Smooth muscle cell of the pulmonary artery (primary cell): ENCODE results near the gene SCAPER. TPM values are rescaled to one million over a fixed set of nuclear protein-coding genes. Genes with fewer than 3 reads are reported as not detected.

Experiments
- total RNA-seq: library from RNA; depleted of rRNA; stranded (reverse); fragments of >200 nt; gene quantifications from 2 replicates; pipeline ENCODE4 v1.2.3, GENCODE V29; 2014

Gene SCAPER, protein sequence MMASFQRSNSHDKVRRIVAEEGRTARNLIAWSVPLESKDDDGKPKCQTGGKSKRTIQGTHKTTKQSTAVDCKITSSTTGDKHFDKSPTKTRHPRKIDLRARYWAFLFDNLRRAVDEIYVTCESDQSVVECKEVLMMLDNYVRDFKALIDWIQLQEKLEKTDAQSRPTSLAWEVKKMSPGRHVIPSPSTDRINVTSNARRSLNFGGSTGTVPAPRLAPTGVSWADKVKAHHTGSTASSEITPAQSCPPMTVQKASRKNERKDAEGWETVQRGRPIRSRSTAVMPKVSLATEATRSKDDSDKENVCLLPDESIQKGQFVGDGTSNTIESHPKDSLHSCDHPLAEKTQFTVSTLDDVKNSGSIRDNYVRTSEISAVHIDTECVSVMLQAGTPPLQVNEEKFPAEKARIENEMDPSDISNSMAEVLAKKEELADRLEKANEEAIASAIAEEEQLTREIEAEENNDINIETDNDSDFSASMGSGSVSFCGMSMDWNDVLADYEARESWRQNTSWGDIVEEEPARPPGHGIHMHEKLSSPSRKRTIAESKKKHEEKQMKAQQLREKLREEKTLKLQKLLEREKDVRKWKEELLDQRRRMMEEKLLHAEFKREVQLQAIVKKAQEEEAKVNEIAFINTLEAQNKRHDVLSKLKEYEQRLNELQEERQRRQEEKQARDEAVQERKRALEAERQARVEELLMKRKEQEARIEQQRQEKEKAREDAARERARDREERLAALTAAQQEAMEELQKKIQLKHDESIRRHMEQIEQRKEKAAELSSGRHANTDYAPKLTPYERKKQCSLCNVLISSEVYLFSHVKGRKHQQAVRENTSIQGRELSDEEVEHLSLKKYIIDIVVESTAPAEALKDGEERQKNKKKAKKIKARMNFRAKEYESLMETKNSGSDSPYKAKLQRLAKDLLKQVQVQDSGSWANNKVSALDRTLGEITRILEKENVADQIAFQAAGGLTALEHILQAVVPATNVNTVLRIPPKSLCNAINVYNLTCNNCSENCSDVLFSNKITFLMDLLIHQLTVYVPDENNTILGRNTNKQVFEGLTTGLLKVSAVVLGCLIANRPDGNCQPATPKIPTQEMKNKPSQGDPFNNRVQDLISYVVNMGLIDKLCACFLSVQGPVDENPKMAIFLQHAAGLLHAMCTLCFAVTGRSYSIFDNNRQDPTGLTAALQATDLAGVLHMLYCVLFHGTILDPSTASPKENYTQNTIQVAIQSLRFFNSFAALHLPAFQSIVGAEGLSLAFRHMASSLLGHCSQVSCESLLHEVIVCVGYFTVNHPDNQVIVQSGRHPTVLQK (N-terminal part only)
- total RNA-seq: 8.0 and 10.6 TPM in 2 replicates

DNA sequence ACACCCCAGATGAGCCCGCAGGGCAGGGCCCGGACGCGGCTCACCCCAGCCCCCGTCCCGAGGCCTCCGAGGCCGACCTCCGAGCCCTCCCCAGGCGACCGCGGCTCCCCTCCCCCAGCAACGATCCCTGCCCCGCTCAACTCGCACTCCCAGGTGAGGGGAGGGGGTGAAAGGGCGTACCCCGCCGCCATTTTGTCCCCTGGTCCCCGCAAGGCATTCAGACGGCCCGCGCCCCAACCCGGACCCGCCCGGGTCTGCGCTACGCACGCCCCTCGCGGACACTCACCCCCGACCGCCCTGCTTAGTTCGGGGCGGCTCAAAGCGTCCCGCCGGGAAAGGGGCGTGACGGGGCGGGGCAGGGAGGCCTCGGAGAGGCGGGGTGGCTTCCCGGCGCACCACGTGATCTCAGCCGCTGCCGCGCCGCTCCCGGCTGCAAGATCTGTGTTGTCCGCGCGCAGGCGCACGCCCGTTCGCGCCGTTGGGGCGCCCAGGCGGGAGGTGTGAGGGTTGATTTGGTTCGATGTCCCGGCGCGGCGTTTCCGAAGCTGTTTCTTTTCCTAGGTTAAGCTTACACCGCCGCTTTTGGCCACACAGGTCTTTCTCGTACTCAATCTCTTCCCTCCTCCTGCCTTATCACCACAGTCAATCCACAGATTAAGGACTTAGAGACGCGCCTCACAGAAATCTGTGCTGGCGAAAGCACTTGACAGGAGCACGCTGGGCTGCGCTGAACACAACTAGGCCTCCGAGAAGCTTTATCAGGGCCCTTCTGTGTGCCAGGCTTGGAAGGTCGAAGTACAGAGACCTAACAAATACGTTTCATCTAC is at the start of gene SCAPER:
SCAPER (minus strand) TSS at position 328 of the 827 bp plus-strand sequence. CDS start 21,523 bp downstream, outside the sequence.

DNA sequence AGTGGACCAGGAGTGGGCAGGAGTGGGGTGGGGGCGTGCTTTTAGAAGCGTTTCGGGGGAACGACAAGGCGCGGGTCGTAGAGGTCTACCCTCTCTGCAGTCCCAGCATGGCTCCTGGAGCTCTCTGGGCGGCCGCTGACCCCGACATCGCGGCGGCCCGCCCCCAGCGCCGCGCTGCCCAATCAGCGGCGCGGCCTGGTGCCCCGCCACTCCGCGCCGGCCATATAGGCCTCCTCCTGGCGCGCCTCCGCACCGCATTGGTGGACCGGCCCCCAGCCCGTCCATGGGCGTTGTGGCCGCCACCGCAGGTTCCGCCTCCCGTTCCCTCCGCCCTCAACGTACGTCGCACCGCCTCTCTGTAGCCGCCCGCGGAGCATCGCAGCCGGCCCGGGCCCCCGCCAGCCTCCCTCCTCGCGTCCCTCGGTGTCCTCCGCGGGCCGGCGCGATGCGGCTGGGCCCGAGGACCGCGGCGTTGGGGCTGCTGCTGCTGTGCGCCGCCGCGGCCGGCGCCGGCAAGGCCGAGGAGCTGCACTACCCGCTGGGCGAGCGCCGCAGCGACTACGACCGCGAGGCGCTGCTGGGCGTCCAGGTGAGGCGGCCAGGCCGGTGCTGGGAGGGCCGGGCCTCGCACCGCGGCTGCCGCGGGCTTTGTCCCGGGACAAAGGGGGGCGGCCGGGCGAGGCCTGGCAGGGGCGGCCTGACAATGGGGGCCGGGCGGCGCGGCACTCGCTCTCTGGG is 26.4 kb upstream of the SCAPER start, which contains the start of gene RCN2:
RCN2 (plus strand) TSS at position 353 of the 738 bp plus-strand sequence; CDS start at position 446, 93 bp downstream.

DNA sequence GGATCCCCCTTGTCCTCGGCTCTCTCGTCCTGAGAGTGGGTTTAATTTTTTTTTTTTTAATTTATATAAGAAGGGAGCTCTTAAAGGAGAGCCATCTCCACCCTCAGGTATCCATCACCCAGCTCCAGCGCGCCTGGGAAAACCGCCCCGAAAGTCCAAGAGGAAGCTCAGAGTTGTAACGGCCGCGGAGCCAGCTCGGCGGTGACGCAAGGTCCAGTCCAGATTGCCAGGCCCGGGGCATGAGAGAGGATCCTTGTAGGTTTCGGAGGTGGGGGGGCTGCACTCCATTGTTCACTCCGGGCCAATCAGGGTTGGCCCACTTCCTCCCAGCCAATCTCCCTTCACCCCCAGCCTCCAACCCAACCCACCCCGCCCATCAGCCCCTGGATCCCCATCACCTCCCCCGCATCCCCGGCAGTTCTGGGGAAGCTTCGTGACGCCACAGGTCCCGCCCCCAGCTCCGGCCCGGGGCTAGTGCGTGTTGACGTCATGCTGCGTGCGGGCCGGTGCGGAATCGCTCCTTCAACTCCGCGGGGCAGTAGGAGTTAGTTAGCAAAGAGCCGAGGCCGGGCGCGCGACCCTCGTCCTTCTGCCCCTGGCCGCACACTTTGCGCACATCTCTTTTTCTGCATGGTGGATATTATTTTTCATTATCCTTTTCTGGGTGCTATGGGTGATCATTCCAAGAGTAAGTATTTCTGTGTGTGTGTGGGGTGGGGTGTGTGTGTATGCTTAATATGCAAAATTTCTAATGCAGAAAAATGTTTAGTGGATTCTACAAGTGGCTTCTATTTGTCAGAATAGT is 568.7 kb downstream of the SCAPER start, which contains the start of gene ISL2:
ISL2 (plus strand) TSS at position 520 of the 805 bp plus-strand sequence; CDS start at position 631, 111 bp downstream.

DNA sequence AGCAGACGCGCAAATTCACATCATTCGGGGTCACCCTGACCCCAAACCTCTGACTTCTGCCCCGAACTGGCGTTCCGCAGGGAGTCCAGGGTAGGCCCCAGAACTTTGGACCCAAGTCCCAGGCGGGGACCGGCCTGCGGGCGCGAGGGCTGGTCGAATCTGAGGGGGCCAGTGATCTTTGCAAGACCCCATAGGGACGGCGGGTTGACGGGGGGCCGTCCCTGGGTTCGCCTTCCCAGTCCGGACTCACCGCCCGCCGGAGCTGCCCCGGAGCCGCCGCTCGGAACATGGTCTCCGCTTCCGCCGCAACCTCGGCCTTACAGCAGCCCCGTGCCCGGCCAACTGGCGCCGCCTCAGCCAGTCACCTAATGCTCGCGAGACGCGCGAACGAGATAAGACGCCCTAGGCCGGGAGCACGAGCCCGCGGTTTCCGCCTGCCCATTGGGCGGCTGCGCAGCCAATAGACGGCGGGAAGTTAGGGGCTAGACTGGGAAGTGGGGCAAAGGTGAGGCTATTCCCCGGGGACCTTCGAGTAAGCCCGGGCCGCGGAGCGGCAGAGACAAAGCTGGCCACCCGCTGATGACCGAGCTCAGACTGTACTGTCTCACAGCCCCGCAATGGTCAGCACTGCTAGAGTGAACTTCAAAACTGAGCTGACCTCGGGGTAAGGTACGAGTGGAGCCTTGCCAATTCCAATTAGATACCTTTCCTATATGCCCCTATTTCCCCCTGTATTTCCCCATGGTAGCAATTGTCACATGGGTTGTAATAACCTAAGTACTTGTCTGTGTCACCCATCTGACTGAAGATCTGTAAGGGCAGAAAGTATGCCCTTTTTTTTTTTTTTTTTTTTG is 593.8 kb downstream of the SCAPER start, which contains the start of gene ETFA:
ETFA (minus strand) TSS at position 370 of the 854 bp plus-strand sequence; CDS start at position 289, 81 bp downstream.

Other genes starting within 250 kb of the SCAPER start
- gene RCN2, start 26.4 kb upstream of the SCAPER start, total RNA-seq: 96.3 and 98.2 TPM in 2 replicates
- 0.98 and 4.4 TPM in 2 replicates for gene PSTPIP1, start 89.8 kb upstream of the SCAPER start, total RNA-seq
- 302 and 368 TPM in 2 replicates for gene TSPAN3, start 165.8 kb upstream of the SCAPER start, total RNA-seq